ENCODE results near the gene APCDD1. TPM values are rescaled to one million over a fixed set of nuclear protein-coding genes. Genes with fewer than 3 reads are reported as not detected.

APCDD1 gene
- polyA plus RNA-seq, 1 of the 3 experiments (the other 2 are of a cell fraction), result 0.02 TPM

DNA sequence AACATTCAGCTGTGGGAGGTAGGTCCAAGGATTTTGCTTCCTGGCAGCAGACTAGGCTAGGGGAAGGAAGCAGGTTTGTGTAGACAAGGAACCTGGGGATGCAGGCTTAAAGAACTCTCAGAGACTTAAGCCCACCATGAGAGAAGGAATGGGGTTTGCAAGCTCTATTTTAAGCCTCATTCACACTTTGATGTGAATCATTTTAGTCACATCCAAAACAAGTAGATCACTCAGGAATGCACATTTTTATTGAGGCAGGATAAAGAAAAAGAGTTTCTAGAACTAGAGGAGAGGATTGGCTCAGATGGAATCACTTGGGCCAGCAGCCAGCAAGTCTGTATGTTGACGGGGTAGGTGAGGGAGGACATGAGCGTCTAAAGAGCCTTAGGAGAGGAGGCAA is 68.1 kb downstream of the APCDD1 start:
- no peak for DNase-seq
- POLR2A ChIA-PET, result no interaction called here

More for the DNA sequence above, 68.1 kb downstream of the APCDD1 start:
- no peaks in the 10 kb centered on the region for H3F3A ChIP-seq (replicated peaks; ENCODE audit: insufficient read depth)
- H3K9me3 ChIP-seq, result no peaks in the 10 kb centered on the region
- WGBS (ENCODE audit: low lambda C conversion rate), result 57% methylated on average over 2 of the region's 2 CpGs
- no peaks in the 10 kb centered on the region for H3K9me2 ChIP-seq
- H2AFZ ChIP-seq (ENCODE audit: low read depth), result no peak overlapping the region
- no peak overlapping the region for H3K9ac ChIP-seq
- CTCF ChIA-PET, result interaction anchor here (1.1 to 2.0 kb wide), 2 partner anchors 551 to 571 kb away, joined by 5 to 13 read pairs; no protein-coding TSS in a partner anchor
- H3K79me2 ChIP-seq (ENCODE audit: insufficient read depth), result peaks cover 14% of the 10 kb centered on the region
- H3K4me2 ChIP-seq, result no peak overlapping the region
- no peak overlapping the region for H3K27ac ChIP-seq (ENCODE audit: low read depth in 2 of 2, low read length in 1 of 2)
- H3K27me3 ChIP-seq (ENCODE audit: insufficient read depth), result no peaks in the 10 kb centered on the region; the same call in 1 of the 2 replicates
- TF ChIP-seq TAF1 (IDR thresholded peaks at IDR 0.05; ENCODE audit: borderline replicate concordance, low read depth, low read length) (no peak), SMC3 (IDR thresholded peaks at IDR 0.05; ENCODE audit: low read depth, low read length) (no peak), FOXJ3 (CRISPR knock-in tag; IDR thresholded peaks at IDR 0.05) (no peak), JUND (IDR thresholded peaks at IDR 0.05) (no peak), EP300 (IDR thresholded peaks at IDR 0.05; ENCODE audit: borderline replicate concordance in 1 of 2, low read depth in 1 of 2, low read length in 1 of 2) (no peak), SIN3A (IDR thresholded peaks at IDR 0.05; ENCODE audit: borderline replicate concordance, low read depth, low read length) (no peak), FOSL2 (IDR thresholded peaks at IDR 0.05; ENCODE audit: borderline replicate concordance, low read depth) (no peak), NRF1 (IDR thresholded peaks at IDR 0.05; ENCODE audit: low read depth, low read length) (no peak), TCF12 (IDR thresholded peaks at IDR 0.05) (no peak), CHD2 (IDR thresholded peaks at IDR 0.05; ENCODE audit: low read length, partially characterized antibody) (no peak), RCOR1 (IDR thresholded peaks at IDR 0.05; ENCODE audit: low read length) (no peak), RFX5 (IDR thresholded peaks at IDR 0.05; ENCODE audit: low read length) (no peak), MEF2A (IDR thresholded peaks at IDR 0.05; ENCODE audit: borderline replicate concordance, low read depth) (no peak)
- TF ChIP-seq, protein P1, sequence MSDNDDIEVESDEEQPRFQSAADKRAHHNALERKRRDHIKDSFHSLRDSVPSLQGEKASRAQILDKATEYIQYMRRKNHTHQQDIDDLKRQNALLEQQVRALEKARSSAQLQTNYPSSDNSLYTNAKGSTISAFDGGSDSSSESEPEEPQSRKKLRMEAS (IDR thresholded peaks at IDR 0.05; ENCODE audit: low read depth), result no peak
- TF ChIP-seq, protein P2, sequence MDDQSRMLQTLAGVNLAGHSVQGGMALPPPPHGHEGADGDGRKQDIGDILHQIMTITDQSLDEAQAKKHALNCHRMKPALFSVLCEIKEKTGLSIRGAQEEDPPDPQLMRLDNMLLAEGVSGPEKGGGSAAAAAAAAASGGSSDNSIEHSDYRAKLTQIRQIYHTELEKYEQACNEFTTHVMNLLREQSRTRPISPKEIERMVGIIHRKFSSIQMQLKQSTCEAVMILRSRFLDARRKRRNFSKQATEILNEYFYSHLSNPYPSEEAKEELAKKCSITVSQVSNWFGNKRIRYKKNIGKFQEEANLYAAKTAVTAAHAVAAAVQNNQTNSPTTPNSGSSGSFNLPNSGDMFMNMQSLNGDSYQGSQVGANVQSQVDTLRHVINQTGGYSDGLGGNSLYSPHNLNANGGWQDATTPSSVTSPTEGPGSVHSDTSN (IDR thresholded peaks at IDR 0.05), result no peak
- TF ChIP-seq, protein P3, sequence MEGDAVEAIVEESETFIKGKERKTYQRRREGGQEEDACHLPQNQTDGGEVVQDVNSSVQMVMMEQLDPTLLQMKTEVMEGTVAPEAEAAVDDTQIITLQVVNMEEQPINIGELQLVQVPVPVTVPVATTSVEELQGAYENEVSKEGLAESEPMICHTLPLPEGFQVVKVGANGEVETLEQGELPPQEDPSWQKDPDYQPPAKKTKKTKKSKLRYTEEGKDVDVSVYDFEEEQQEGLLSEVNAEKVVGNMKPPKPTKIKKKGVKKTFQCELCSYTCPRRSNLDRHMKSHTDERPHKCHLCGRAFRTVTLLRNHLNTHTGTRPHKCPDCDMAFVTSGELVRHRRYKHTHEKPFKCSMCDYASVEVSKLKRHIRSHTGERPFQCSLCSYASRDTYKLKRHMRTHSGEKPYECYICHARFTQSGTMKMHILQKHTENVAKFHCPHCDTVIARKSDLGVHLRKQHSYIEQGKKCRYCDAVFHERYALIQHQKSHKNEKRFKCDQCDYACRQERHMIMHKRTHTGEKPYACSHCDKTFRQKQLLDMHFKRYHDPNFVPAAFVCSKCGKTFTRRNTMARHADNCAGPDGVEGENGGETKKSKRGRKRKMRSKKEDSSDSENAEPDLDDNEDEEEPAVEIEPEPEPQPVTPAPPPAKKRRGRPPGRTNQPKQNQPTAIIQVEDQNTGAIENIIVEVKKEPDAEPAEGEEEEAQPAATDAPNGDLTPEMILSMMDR (IDR thresholded peaks at IDR 0.05), result no peak
- TF ChIP-seq, protein P4, sequence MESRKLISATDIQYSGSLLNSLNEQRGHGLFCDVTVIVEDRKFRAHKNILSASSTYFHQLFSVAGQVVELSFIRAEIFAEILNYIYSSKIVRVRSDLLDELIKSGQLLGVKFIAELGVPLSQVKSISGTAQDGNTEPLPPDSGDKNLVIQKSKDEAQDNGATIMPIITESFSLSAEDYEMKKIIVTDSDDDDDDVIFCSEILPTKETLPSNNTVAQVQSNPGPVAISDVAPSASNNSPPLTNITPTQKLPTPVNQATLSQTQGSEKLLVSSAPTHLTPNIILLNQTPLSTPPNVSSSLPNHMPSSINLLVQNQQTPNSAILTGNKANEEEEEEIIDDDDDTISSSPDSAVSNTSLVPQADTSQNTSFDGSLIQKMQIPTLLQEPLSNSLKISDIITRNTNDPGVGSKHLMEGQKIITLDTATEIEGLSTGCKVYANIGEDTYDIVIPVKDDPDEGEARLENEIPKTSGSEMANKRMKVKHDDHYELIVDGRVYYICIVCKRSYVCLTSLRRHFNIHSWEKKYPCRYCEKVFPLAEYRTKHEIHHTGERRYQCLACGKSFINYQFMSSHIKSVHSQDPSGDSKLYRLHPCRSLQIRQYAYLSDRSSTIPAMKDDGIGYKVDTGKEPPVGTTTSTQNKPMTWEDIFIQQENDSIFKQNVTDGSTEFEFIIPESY (IDR thresholded peaks at IDR 0.05; ENCODE audit: borderline replicate concordance, low read depth), result no peak
- H3K36me3 ChIP-seq (replicated peaks in 1 of 2; ENCODE audit: control insufficient read depth in 1 of 2, insufficient read depth in 2 of 2, low read length in 1 of 2), result no peaks in the 10 kb centered on the region
- H3K4me1 ChIP-seq (ENCODE audit: control insufficient read depth in 1 of 2, insufficient read depth in 2 of 2, low read depth in 1 of 2, low read length in 1 of 2), result peaks cover 3 to 16% of the 10 kb centered on the region in 2 experiments
- 0 out of 2 replicates have a peak, but pooled peaks cover 2% of the 10 kb centered on the region for H4K20me1 ChIP-seq (ENCODE audit: insufficient read depth)
- no peak overlapping the region for H3K4me3 ChIP-seq (ENCODE audit: low read depth in 2 of 2, low read length in 1 of 2)
